HG03095 (cell line): Measurements from ENCODE around the gene NPHP1.
"Not testable (repeated sequence)": the region's sequence is repeated elsewhere in the genome, so short reads cannot be mapped to it uniquely, and the experiment has no call there.

Experiments
- ATAC-seq: cut with Tn5 transposase; IDR thresholded peaks from one replicate; pipeline ENCODE4 v1.9.1; 2021; ENCODE audit warnings: moderate library complexity; ENCODE audit not compliant: unreplicated experiment

The NPHP1 gene

DNA sequence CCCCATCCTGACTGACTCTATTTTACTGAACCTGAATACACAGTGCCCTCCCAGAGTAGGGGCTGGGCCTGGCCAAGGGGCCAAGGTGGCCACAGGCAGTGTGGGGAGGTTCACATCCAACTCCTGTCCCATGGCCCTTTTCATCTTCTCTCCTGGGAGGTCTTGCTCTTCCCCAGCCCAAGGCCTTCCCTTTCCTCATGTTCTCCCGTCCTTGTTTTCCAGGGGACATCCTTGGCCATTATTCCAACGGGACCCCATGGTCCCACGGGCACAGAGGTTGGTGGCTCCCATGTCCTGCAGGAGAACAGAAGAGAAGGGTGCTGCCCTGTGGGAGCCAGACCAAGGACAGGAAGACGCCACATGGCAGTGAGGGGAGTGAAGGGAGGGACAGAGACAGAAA lies 99.6 kb downstream of the NPHP1 start:
- ATAC-seq: no peak

DNA sequence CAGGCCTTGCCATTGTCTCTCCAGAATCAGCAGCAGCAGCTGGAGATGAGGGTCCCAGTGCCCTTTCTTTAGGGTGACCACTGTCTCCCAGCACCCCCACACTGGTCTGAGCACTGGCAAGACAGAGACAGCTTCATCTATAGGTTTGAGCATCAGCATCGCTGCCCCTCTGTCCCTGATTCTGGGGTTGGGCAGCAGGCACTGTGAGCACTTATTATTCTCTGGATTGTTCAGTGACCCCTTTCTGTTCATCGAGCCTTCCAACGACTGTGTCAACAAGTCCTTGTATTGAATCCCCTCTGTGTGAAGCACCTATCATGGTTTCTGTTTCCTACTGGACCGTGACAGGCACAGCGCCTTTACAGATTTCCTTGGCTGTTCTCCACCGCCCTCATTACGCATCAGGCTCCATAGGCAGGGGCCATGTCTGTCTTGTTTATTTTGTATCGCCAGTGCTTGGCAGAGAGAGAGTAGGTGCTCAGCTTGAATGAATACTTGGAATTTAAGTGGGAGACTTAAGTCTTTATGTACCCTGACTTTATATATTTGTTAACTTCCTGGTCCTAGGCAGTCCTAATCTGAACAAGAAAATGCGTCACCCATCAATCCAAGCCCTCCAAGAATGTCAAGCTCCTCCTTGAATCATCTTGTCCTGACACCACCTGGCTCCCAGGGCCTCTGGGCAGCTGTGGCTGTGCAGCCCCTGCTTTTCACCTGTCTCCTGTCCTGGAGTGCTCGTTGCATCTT lies 100.6 kb downstream of the NPHP1 start:
- no peak for ATAC-seq

DNA sequence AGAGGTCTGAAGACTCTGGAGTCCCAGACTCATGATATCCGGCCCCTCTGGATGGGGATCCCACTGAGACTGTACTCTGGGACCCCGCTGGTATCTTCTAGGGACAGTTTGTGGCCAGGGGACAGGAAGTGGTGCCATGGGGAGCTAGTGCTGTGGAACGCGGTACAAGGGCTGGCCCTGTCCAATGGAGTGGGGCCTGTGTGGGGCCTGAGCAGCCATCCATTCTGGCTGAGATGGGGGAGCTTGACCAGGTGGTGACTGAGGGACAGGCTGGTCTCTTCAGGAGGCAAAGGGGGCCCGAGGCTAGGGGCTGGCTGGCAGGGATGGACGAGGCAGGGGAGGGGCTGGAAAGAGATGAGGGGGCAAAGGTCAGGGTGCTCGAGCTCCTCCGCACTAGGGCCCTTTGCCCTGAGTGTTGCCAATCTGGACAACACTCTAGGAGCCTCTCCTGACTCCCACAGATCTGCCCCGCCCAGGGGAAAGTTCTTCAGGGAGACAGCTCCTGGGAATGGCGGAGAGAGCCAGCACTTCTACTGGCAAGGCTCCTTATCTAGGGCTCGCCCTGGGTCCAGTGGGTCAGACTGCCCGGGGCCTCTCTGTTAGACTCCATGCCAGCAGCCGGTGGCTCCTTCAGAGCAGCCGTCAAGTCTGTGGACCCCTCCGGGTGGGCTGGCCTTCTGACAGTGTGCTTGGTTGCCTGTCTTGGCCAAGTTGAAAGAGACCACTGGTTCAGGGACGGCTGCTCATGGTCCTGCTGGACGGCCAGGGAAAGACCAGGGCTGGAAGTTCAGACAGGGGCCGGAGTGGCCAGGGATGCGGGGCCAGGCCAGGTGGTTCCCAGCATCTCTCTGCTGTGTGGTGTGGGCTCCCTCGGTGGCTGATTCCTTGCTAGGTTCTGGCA lies 101.5 kb downstream of the NPHP1 start:
- ATAC-seq: no peak

DNA sequence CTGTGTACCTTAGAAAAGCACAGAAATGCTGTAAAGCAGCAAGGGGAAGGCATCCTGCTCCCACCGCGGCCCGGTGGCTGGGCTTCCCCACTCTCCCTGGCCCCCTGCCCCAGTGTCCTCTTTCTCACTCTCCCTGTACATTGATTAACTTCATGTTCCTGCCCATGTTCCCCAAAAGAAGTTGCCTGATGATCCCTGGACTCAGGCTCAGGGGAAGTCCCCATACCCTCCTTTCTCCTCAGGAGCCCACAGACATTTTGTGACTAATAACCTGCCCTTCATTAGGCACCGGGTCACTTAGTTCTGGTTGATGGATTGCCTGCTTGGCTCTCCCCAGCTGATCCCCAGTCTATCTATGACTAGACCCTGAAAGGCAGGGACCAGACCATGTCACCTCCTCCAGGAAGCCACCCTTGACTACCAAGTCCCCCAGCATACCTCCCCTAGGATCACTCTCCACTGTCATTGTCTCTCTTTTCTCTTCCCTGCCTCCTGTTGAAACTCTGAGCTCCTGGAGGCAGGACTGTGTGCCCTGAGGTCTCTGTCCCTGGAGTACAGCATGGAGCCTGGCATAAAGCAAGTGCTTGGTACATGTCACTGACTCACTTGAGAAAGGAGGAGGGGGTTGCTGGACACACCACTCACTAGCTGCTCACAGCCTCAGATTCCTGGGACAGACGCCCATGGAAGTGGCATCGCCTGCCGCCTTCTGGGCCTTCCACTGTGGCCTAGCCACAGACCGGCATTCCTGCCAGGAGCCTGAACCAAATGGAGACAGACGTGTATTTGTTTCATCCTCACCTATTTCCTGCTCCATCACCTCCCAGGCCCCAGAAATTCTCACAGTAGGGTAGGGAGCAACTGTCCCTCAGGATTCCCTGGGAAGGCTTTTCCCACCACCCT lies 102.7 kb downstream of the NPHP1 start:
- no peak for ATAC-seq

DNA sequence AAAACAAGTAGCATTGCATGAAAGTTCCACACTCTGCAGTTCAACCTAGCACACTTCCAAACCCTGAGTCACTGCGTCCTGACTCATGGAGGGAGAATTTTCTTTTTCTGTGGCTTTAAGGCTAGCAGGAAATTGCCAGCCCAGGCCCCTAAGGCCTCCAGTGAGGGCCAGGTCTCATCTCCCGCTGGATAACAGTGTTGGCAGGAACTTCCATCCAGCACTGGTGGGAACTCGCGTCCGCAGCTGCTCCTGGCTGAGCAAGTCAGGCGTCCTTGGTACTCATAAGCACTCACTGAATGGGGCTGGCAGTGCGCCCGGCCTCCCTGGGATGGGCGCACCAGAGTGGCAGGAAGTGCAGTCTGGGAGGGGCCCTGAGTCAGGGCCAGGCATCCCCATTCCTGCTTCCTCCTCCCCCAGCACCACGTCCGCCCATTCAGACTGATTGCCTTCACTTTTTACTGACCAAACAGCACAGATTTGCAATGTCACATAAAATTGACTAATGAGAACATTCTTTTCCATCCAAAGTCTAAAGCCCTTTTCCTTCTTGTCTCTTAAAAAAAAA lies 103.5 kb downstream of the NPHP1 start:
- ATAC-seq: no peak

DNA sequence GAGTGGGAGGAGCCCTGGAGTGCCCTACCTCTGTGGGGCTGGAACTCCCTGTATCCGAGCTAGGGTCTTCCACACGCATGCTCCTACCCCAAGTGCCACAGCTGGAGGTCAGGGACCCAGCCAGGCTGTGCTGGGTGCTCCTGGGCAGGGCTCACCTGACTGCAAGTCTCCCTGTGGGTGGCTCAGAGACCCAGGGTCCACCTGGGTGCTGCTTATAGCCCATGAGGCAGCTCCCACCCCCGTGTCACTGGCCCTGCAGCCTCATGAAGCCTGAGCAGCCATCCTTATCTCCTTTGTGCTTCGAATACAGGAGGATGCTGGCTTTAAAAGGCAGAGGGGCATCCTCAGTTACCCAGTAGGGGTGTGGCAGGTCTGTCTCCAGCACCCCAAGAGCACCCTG lies 103.9 kb downstream of the NPHP1 start:
- not testable (repeated sequence) for ATAC-seq

DNA sequence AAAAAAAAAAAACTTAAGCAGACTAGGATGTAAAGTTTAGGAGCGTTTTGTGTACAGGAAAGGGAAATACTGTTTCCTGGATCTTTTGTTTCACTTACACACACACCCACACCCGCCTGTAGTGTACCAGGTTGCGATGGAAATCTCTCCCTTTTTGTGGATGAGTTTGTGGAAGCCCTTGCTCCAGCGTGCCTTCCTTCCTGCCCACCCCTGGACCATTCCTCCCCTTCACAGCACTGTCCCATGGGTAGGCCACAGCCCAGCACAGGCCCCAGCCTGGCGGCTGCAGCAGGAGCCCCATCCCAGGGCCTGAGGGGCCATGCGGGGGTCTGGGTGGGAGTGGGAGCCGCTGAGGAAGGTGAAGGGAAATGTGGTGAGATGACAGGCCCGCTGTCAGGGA lies 104.3 kb downstream of the NPHP1 start:
- ATAC-seq: no peak

DNA sequence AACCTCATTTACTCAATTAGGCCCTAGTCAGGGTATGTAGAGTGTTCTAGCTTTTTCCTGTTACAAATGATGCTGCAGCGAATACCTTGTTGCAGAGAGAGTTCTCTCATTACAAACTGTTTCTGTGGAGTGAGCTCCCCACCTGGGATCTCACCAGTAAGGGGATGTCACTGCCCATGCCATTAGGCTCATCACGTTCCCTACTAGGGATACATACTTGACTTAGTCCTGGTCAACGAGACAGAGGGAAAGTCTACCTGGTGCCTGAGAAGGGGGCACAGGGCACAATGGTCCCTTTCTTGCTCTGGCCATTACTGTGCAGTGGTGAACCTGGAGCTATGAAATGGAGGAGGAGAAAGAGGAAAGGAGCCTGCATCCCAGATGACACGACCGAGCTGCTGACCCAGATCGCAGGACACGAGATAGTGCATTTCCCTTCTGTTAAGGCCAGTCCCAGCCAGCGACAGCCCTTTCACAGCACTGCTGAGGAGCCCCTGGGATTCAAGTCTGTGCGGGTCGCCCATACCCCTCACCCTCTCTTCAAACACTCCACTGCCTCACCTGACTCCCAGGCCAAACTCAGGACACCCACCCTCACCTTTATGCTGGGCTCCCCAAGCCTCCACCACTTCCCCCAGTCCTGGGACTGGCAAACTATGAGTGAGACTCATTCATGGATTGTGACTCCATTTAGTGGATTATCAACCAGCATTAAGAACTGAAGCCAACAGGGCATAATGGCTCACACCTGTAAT lies 105.2 kb downstream of the NPHP1 start:
- no peak for ATAC-seq

DNA sequence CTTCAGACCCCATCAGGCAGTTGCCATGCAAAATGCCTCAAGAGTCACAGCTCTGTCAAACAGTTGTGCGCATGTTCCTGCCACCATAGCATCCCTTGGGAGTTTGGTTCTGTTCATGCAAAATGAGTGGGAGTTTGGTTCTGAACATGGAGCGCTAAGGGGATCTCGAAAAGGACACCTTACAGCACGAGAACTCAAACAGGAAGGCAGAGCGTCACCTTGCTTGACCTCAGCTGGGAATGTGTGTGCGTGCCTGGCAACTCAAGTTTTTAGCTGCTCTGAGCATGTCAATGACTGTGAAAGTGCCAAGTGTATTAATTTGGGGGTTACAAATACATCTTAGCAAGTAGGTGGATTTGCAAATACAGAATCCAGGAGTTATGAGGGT lies 105.8 kb downstream of the NPHP1 start:
- no peak for ATAC-seq

DNA sequence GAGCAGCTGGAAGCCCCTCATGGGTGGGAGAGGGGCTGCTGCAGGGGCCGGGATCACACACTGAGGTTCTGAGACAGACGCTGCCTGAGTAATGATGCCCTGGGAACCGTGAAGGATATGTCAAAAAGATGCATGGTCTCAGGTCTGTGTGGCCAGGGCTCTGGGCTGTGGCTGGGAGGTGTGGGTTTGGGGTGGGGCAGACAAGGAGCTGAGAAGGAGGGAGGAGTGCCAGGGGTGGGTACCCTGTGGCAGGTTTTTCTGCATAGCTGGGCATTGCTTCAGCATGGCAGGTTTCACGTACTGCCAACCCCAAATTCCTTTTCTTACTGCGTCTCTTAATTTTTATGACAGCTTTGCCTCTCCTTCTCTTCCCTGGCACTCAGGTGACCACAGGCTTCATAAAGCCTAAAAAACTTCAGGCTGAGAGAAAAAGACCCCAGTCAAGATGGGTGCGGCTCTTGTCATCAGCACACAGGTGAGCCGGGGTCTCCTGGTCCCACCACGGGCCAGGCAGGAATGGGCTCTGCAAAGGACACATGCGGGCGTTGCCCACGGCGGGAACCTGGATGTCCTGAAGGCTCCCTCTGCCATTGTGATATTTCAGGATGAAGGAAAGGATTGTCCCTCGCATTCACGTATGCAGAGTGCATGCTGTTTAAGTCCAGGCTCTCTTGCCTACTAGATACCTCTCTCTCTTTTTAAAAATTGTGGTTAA lies 107.2 kb downstream of the NPHP1 start:
- ATAC-seq: no peak

DNA sequence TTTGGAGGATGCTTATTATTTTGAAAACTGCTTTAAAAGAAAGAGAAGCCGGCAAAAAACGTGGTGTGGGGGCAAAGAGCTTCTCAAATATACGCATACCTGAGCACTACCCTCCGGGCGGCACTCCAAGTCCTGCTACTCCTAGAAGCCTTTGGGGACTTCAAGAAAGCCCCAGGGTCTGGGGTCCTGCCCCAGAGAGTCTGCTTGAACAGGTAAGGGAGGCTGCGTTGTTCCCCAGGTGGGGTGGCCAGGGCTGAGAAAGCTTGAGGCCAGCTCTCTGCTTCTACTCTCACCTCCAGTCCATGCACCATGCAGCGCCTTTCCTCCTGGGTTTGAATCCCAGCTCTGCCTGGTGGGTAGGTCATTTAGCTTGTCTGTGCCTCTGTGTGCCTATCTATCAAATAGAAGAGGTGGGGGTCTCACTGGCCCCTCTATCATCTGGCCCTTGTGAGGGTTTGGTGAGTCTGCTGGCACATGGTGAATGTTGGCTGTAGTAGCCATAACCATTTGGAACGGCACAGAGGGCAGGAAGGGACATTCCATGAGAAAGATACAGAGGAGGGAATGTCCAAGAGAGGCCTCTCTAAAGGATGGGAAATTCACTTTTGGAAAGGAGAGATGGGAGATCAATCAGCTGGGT lies 108.7 kb downstream of the NPHP1 start:
- no peak for ATAC-seq

DNA sequence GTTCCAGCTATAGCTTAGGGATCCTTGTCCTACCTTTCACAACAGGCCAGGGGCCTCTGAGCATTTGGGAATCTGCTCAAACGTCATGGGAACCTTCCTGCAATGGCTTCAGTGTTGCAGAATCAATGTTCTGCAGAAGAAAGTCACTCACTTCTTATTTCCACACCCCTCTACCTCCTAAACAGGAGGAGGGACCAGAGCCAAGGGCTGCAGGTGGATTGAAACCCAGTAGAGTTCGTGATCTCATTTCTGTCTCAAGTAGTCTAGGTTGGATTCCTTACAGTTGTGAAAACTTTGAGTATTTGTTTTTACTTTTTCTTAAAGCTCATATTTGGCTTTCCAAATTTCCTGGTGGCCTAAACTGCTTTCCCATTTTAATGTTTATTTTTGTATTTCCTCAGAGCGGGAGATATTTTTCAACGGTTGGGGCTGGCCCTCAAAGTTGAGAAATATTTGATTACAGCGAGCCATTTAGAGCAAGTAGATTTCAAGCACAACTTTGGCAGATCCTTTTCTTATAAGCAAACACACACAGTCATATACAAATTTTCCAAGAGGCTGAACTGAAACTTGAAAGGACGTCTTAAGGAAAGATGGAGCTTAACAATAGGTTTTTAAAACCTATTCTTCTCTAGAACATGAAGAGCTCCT lies 109.8 kb downstream of the NPHP1 start:
- ATAC-seq: not testable (repeated sequence)

DNA sequence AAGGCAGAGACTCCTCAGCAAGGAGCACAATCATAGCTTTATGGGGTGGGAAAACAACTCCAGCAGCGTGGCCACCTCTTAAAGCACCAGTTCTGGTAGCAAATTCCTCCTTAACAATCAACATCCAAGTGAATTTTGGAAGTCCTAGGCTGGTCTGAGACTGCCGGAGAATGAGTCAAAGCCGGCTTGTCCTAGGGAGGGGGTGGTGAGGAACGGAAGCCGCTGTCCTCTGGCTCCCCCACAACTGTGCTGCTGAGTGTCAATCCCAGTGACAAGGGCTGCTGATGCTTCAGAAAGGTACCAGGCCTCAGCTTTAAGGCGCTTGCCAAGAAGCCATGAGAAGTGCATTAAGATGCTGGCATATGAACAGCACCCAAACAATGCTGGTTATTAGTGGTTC lies 110.9 kb downstream of the NPHP1 start:
- not testable (repeated sequence) for ATAC-seq

DNA sequence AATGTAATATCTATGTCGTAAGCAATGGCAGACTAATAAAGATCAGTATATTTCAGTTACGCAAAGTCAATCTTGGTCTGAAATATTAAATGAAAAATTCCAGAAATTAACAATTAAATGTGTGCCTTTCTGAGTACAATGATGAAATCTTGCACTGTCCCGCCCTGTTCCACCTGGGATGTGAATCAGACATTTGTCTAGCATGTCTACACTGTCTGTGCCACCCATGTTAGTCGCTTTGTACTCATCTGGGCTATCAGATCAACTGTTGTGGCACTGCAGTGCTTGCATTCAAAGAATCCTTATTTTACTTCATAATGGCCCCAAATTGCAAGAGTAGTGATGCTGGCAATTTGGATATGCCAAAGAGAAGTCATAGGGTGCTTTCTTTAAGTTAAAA lies 114.6 kb downstream of the NPHP1 start:
- not testable (repeated sequence) for ATAC-seq

DNA sequence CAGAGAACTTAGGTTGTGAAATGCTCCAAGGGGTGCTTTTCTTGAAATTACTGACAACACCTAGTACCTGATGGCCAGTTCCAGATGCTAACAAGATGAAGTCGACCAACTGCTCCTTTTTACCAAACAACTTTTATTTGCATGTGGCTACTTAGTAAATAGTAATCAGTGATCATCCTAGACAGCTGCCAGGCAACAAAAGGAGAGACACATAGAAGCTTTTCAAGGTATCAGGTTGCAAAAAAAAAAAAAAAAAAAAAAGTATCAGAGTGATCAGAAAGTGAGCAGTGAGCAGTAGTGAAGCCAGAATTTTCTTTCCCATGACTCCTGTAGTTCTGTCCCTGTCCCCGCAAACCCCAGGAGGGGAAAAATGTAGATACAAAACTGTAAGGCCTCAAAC lies 121.1 kb downstream of the NPHP1 start:
- not testable (repeated sequence) for ATAC-seq

DNA sequence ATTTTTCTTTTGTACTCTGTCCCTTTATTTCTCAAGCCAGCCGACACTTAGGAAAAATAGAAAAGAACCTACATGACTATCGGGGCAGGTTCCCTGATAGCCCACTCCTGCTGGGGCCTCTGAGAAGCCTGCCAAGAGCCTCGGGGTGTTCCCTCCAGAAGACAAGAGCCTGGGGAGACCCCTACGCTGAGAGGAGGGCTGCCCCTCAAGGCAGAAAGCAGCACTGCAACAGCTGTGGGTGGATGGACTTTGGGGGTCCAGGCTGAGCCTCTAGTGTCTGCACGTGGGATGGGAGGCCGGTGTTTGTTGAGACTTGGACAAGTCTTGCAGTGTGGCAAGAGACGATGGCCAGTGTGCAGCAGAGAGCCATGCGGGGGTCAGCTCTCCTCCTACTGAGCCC lies 121.7 kb downstream of the NPHP1 start:
- not testable (repeated sequence) for ATAC-seq

DNA sequence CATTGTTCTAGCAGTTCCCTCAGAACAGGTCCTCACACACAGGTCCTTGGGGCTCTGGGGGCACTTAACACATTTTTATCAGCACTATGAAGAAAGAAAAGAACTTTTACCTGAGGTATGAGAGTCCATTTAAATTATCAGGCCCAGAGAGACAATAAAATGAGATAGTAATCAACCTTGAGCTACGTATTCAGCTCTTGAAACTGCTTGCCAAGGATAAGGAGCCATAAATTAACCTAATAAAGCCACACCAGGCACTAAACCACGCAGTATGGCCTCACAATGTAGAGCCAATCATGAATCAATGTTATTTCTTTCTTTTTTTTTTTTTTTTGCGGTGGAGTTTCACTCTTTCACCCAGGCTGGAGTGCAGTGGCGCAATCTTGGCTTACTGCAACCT lies 126.7 kb downstream of the NPHP1 start:
- not testable (repeated sequence) for ATAC-seq

DNA sequence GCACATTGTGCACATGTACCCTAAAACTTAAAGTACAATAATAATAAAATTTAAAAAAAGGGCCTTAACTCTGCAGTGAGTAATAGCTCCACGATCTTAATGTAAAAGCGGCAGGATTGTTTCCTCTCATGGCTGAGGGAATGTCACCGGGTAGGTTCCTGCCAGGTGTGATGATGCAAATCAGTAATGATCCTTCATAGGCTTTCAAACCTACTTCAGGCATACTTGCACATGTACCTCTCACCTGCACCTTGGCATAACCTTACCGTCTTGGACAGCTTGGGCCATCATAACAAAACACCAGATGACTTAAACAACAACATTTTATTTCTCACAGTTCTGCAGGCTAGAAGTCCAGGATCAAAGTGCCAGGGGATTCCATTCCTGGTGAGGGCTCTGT lies 128.9 kb downstream of the NPHP1 start:
- ATAC-seq: not testable (repeated sequence)
